Neural cell (in vitro differentiated cells): ENCODE data around the gene CCER1. TPM values are rescaled to one million over a fixed set of nuclear protein-coding genes. Genes with fewer than 3 reads are reported as not detected.

Source experiments
- H2AFZ ChIP-seq: fragments of 200-600, 300-800 bp; sonication (generic), shearing (Covaris generic); 2 replicates; pipeline ENCODE4 v1.6.0; 2014; ENCODE audit warnings: low read depth, mild to moderate bottlenecking, antibody characterized with exemption, low read length, moderate library complexity
- H3F3A ChIP-seq: fragments of 200-600 bp; shearing (Covaris generic); 2 replicates; pipeline ENCODE4 v1.6.1; 2016; ENCODE audit warnings: mild to moderate bottlenecking, moderate library complexity, mixed read lengths, antibody characterized with exemption, low read length; ENCODE audit not compliant: insufficient read depth, poor library complexity, severe bottlenecking
- H3K27ac ChIP-seq: fragments of 200-600, 300-800 bp; sonication (generic), shearing (Covaris generic); 2 replicates; pipeline ENCODE4 v1.5.1; 2014; ENCODE audit warnings: mild to moderate bottlenecking, low read length, moderate library complexity
- H3K27me3 ChIP-seq: fragments of 300-800, 200-600 bp; sonication (generic), shearing (Covaris generic); 2 replicates; pipeline ENCODE4 v1.6.0; 2014; ENCODE audit warnings: mild to moderate bottlenecking, low read depth, low read length, moderate library complexity; ENCODE audit not compliant: insufficient read depth
- H3K36me3 ChIP-seq: fragments of 300-800, 200-600 bp; sonication (generic), shearing (Covaris generic); 2 replicates; pipeline ENCODE4 v1.5.1; 2014; ENCODE audit warnings: mild to moderate bottlenecking, antibody characterized with exemption, low read length, moderate library complexity; ENCODE audit not compliant: insufficient read depth
- H3K4me2 ChIP-seq: fragments of 300-800, 200-600 bp; sonication (generic), shearing (Covaris generic); 2 replicates; pipeline ENCODE4 v1.6.0; 2014; ENCODE audit warnings: mild to moderate bottlenecking, low read length
- H3K4me3 ChIP-seq: fragments of 300-800, 200-600 bp; sonication (generic), shearing (Covaris generic); 2 replicates; pipeline ENCODE4 v1.5.1; 2014; ENCODE audit warnings: mild to moderate bottlenecking, low read length, moderate library complexity
- H3K79me2 ChIP-seq: fragments of 200-600 bp; shearing (Covaris generic); replicated peaks from 2 replicates; pipeline ENCODE4 v1.6.0; 2014; ENCODE audit warnings: mild to moderate bottlenecking, low read length, moderate library complexity; ENCODE audit not compliant: insufficient read depth
- H3K9ac ChIP-seq: fragments of 300-800, 200-600 bp; sonication (generic), shearing (Covaris generic); 2 replicates; pipeline ENCODE4 v1.6.1; 2016; ENCODE audit warnings: mild to moderate bottlenecking, low read length, mixed read lengths
- H3K9me2 ChIP-seq: fragments of 200-600 bp; shearing (Covaris generic); 2 replicates; pipeline ENCODE4 v1.6.1; 2016; ENCODE audit warnings: mild to moderate bottlenecking, low read length, mixed read lengths; ENCODE audit not compliant: insufficient read depth
- H3K9me3 ChIP-seq: fragments of 200-600, 300-800 bp; sonication (generic), shearing (Covaris generic); 2 replicates; pipeline ENCODE4 v1.6.1; 2016; ENCODE audit warnings: mild to moderate bottlenecking, mixed run types, low read length, moderate library complexity, mixed read lengths
- H4K20me1 ChIP-seq: fragments of 200-600 bp; shearing (Covaris generic); 2 replicates; pipeline ENCODE4 v1.6.1; 2016; ENCODE audit warnings: mild to moderate bottlenecking, mixed run types; ENCODE audit not compliant: insufficient read depth
- CTCF ChIP-seq: fragments of 450-650 bp; IDR thresholded peaks from 2 replicates; pipeline ENCODE4 v1.5.1; 2014; ENCODE audit warnings: antibody characterized with exemption, mild to moderate bottlenecking, moderate library complexity; ENCODE audit not compliant: poor library complexity, severe bottlenecking
- EZH2 ChIP-seq: fragments of 200-600, 300-800 bp; shearing (Covaris generic), sonication (generic); IDR thresholded peaks from 2 replicates; pipeline ENCODE4 v1.6.1; 2014; ENCODE audit warnings: antibody characterized with exemption, low read length, borderline replicate concordance, mild to moderate bottlenecking; ENCODE audit not compliant: insufficient read depth, poor library complexity, severe bottlenecking
- MXI1 ChIP-seq: fragments of 450-650 bp; conservative IDR thresholded peaks from 2 replicates; pipeline ENCODE4 v1.6.1; 2014; ENCODE audit warnings: antibody characterized with exemption, mild to moderate bottlenecking; ENCODE audit not compliant: poor library complexity, severe bottlenecking
- RAD21 ChIP-seq: fragments of 450-650 bp; conservative IDR thresholded peaks from 2 replicates; pipeline ENCODE4 v1.6.1; 2014; ENCODE audit warnings: antibody characterized with exemption, mild to moderate bottlenecking, moderate library complexity
- REST ChIP-seq: IDR thresholded peaks from 2 replicates; pipeline ENCODE4 v1.6.1; 2012; ENCODE audit warnings: borderline replicate concordance
- SMC3 ChIP-seq: fragments of 450-650 bp; conservative IDR thresholded peaks from 2 replicates; pipeline ENCODE4 v1.6.1; 2014; ENCODE audit warnings: antibody characterized with exemption, mild to moderate bottlenecking, moderate library complexity; ENCODE audit not compliant: poor library complexity
- TAF1 ChIP-seq: IDR thresholded peaks from 2 replicates; pipeline ENCODE4 v1.6.1; 2012; ENCODE audit warnings: low read depth
- polyA plus RNA-seq: library from polyadenylated mRNA; depleted of rRNA; stranded (reverse); fragments of >200 nt; gene quantifications from 2 replicates; pipeline ENCODE4 v1.2.3, GENCODE V29; 2014

Gene CCER1
- polyA plus RNA-seq, 1 donor from 2014 or later, result not detected

GRCh38 chr12:90959538-90960139 is 4.7 kb upstream of the CCER1 start:
- H3K4me3 ChIP-seq, result no peak overlapping the region
- TF ChIP-seq TAF1 (no peak), CTCF (peak; percentile 76), SMC3 (peak; percentile 85), RAD21 (peak; percentile 78)
- H2AFZ ChIP-seq, result no peak overlapping the region
- H3K79me2 ChIP-seq, result no peaks in the 10 kb centered on the region
- H3K9ac ChIP-seq, result no peak overlapping the region
- no peaks in the 10 kb centered on the region for H3K9me2 ChIP-seq
- no peak overlapping the region for H3K27ac ChIP-seq
- no peaks in the 10 kb centered on the region for H3K27me3 ChIP-seq
- no peaks in the 10 kb centered on the region for H3K36me3 ChIP-seq
- no peaks in the 10 kb centered on the region for H3K9me3 ChIP-seq
- H4K20me1 ChIP-seq, result no peaks in the 10 kb centered on the region
- H3K4me2 ChIP-seq, result no peak overlapping the region
- H3F3A ChIP-seq, result no peaks in the 10 kb centered on the region

GRCh38 chr12:90959032-90959431 is 4.1 kb upstream of the CCER1 start:
- no peaks in the 10 kb centered on the region for H3K9me2 ChIP-seq
- TF ChIP-seq RAD21 (no peak), EZH2 (no peak), MXI1 (no peak), SMC3 (no peak), CTCF (no peak), REST (no peak)
- H3K9ac ChIP-seq, result no peak overlapping the region
- H3K4me3 ChIP-seq, result no peak overlapping the region
- no peaks in the 10 kb centered on the region for H3K9me3 ChIP-seq
- no peaks in the 10 kb centered on the region for H4K20me1 ChIP-seq
- H3F3A ChIP-seq, result no peaks in the 10 kb centered on the region
- no peak overlapping the region for H3K4me2 ChIP-seq
- H3K36me3 ChIP-seq, result no peaks in the 10 kb centered on the region
- H3K27ac ChIP-seq, result no peak overlapping the region
- no peaks in the 10 kb centered on the region for H3K79me2 ChIP-seq
- no peaks in the 10 kb centered on the region for H3K27me3 ChIP-seq
- H2AFZ ChIP-seq, result no peak overlapping the region
